ENCODE results near the gene PERM1.
"Not testable (repeated sequence)": the region's sequence is repeated elsewhere in the genome, so short reads cannot be mapped to it uniquely, and the experiment has no call there.

Gene PERM1

GRCh38 chr1:997993-998744 lies 16.3 kb upstream of the PERM1 start:
- DNase-seq, result no peak

GRCh38 chr1:997713-997992 lies 15.8 kb upstream of the PERM1 start:
- no peak for DNase-seq

- no peak for DNase-seq
Observed at GRCh38 chr1:996851-997712, 15.2 kb upstream of the PERM1 start.

- DNase-seq, result no peak
Observed at GRCh38 chr1:995665-996633, 14.1 kb upstream of the PERM1 start.

- DNase-seq, result not testable (repeated sequence)
Observed at GRCh38 chr1:994546-994945, 12.7 kb upstream of the PERM1 start.

GRCh38 chr1:993379-993995 lies 11.6 kb upstream of the PERM1 start:
- no peak for DNase-seq

GRCh38 chr1:992362-992761 lies 10.5 kb upstream of the PERM1 start:
- no peak for DNase-seq

- no peak for DNase-seq
Observed at GRCh38 chr1:991895-992294, 10.0 kb upstream of the PERM1 start.

GRCh38 chr1:991275-991674 lies 9.4 kb upstream of the PERM1 start:
- DNase-seq, result not testable (repeated sequence)

- DNase-seq, result not testable (repeated sequence)
Observed at GRCh38 chr1:988061-988460, 6.2 kb upstream of the PERM1 start.

GRCh38 chr1:985126-985525 lies 3.2 kb upstream of the PERM1 start:
- no peak for DNase-seq

GRCh38 chr1:984476-984814 lies 2.6 kb upstream of the PERM1 start:
- DNase-seq, result no peak

- no peak for DNase-seq
Observed at GRCh38 chr1:983798-984475, 2.0 kb upstream of the PERM1 start.

GRCh38 chr1:982765-983436 lies 1.0 kb upstream of the PERM1 start:
- no peak for DNase-seq

- no peak for DNase-seq
Observed at GRCh38 chr1:981491-981954, 370 bp downstream of the PERM1 start.

- DNase-seq, result no peak
Observed at GRCh38 chr1:980602-981395, 1.1 kb downstream of the PERM1 start.

GRCh38 chr1:980137-980571 lies 1.7 kb downstream of the PERM1 start:
- no peak for DNase-seq

GRCh38 chr1:979744-980072 lies 2.2 kb downstream of the PERM1 start:
- DNase-seq, result no peak

GRCh38 chr1:978835-979743 lies 2.8 kb downstream of the PERM1 start:
- DNase-seq, result no peak
